Measurements from ENCODE around the gene LRP3. TPM values are rescaled to one million over a fixed set of nuclear protein-coding genes. Genes with fewer than 3 reads are reported as not detected.

The LRP3 gene
- total and polyA plus RNA-seq, 3 donors from 2014 or later = 21.8 to 50.9 (median 29.3) TPM

GRCh38 chr19:33203529-33203928, 9.4 kb downstream of the LRP3 start:
- Histone ChIP-seq H3K4me1 (no peaks in the 10 kb centered on the region), H3K27me3 (no peaks in the 10 kb centered on the region), H3K27ac (no peak overlapping the region), H3K36me3 (ENCODE audit: low read depth, missing control alignments) (no peaks in the 10 kb centered on the region), H3K4me3 (no peak overlapping the region), H3K9me3 (no peaks in the 10 kb centered on the region)
- no peak for TF ChIP-seq POLR2A (IDR thresholded peaks at IDR 0.05)
- TF ChIP-seq CTCF (IDR thresholded peaks at IDR 0.05) = no peak
- intact Hi-C loops (cut with DNase I; ENCODE audit: low total_unique reads) = no loop called here
- no peak for DNase-seq
- 68 to 79% methylated on average over 6 of the region's 6 CpGs for WGBS, 2 donors

DNA sequence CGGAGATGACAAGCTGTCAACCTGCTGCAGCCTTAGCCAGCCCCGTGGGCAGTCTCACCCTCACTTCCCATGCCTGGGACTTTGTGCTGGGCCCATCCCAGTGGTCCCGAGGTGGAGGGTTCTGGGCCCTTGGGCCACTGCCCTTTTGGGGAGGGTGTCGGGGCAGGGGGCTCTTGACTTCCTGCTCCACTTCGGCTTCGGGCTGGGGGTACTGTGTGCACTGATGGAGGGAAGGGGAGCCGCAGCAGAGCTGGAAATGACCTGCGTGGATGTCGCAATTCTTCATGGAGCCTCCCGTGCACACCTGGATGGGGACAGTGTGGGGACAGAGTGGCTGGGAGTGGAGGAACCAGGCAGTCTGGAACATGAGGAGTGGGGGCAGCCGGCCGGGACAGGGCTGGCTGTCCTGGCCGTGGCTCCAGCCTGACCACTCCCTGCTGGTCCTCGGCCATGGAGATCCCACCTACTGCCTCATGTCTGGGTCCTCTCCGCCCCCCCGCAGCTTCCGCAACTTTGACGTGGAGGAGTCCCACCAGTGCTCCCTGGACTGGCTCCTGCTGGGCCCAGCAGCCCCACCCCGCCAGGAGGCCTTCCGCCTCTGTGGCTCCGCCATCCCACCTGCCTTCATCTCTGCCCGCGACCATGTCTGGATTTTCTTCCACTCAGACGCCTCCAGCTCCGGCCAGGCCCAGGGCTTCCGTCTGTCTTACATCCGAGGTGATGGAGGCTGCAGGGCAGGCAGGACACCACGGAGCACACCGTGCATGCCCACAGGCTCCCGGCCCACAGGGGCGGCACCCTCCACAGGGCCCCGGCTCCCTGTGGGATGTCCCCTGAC, 10.2 kb downstream of the LRP3 start:
- DNase-seq = no peak
- Histone ChIP-seq H3K27me3 (no peaks in the 10 kb centered on the region), H3K4me1 (peaks cover 2% of the 10 kb centered on the region), H3K27ac (no peak overlapping the region), H3K36me3 (ENCODE audit: low read depth, missing control alignments) (no peaks in the 10 kb centered on the region), H3K4me3 (no peak overlapping the region), H3K9me3 (no peaks in the 10 kb centered on the region)
- WGBS, 2 donors = 90 to 91% methylated on average over 18 to 31 of the region's 32 CpGs
- TF ChIP-seq CTCF (IDR thresholded peaks at IDR 0.05) (no peak), POLR2A (IDR thresholded peaks at IDR 0.05) (no peak)
- intact Hi-C loops (cut with DNase I; ENCODE audit: low total_unique reads) = no loop called here

- H3K9me3 ChIP-seq = no peaks in the 10 kb centered on the region
- 80 to 91% methylated on average over 10 to 27 of the region's 27 CpGs for WGBS, 2 donors
- intact Hi-C loops (cut with DNase I; ENCODE audit: low total_unique reads) = no loop called here
- DNase-seq = no peak
- H3K27ac ChIP-seq = no peak overlapping the region
- H3K36me3 ChIP-seq (ENCODE audit: low read depth, missing control alignments) = no peaks in the 10 kb centered on the region
- H3K4me1 ChIP-seq = peaks cover 2% of the 10 kb centered on the region
- H3K4me3 ChIP-seq = no peak overlapping the region
- TF ChIP-seq POLR2A (IDR thresholded peaks at IDR 0.05) (no peak), CTCF (IDR thresholded peaks at IDR 0.05) (no peak)
- no peaks in the 10 kb centered on the region for H3K27me3 ChIP-seq
Measured at GRCh38 chr19:33205110-33205509, 11.0 kb downstream of the LRP3 start.

DNA sequence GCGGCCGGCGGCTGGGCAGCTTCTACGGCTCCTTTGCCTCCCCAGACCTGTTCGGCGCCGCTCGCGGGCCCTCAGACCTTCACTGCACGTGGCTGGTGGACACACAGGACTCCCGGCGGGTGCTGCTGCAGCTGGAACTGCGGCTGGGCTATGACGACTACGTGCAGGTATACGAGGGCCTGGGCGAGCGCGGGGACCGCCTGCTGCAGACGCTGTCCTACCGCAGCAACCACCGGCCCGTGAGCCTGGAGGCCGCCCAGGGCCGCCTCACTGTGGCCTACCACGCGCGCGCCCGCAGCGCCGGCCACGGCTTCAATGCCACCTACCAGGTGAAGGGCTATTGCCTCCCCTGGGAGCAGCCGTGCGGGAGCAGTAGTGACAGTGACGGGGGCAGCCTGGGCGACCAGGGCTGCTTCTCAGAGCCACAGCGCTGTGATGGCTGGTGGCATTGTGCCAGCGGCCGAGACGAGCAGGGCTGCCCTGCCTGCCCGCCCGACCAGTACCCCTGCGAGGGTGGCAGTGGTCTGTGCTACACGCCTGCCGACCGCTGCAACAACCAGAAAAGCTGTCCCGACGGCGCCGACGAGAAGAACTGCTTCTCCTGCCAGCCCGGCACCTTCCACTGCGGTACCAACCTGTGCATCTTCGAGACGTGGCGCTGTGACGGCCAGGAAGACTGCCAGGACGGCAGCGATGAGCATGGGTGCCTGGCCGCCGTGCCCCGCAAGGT, 11.6 kb downstream of the LRP3 start:
- Histone ChIP-seq H3K27me3 (no peaks in the 10 kb centered on the region), H3K9me3 (no peaks in the 10 kb centered on the region), H3K4me3 (no peak overlapping the region), H3K27ac (no peak overlapping the region), H3K36me3 (ENCODE audit: low read depth, missing control alignments) (no peaks in the 10 kb centered on the region), H3K4me1 (peaks cover 2% of the 10 kb centered on the region)
- WGBS, 2 donors = 93 to 100% methylated on average over 16 to 52 of the region's 64 CpGs
- DNase-seq = no peak
- TF ChIP-seq POLR2A (IDR thresholded peaks at IDR 0.05) (no peak), CTCF (IDR thresholded peaks at IDR 0.05) (no peak)
- intact Hi-C loops (cut with DNase I; ENCODE audit: low total_unique reads) = no loop called here
